ENCODE results near the gene DCTN2. TPM values are rescaled to one million over a fixed set of nuclear protein-coding genes. Genes with fewer than 3 reads are reported as not detected.
"Not testable (repeated sequence)": the region's sequence is repeated elsewhere in the genome, so short reads cannot be mapped to it uniquely, and the experiment has no call there.

Gene DCTN2
- polyA plus RNA-seq, 3 donors, result 162 to 175 (median 171) TPM

DNA sequence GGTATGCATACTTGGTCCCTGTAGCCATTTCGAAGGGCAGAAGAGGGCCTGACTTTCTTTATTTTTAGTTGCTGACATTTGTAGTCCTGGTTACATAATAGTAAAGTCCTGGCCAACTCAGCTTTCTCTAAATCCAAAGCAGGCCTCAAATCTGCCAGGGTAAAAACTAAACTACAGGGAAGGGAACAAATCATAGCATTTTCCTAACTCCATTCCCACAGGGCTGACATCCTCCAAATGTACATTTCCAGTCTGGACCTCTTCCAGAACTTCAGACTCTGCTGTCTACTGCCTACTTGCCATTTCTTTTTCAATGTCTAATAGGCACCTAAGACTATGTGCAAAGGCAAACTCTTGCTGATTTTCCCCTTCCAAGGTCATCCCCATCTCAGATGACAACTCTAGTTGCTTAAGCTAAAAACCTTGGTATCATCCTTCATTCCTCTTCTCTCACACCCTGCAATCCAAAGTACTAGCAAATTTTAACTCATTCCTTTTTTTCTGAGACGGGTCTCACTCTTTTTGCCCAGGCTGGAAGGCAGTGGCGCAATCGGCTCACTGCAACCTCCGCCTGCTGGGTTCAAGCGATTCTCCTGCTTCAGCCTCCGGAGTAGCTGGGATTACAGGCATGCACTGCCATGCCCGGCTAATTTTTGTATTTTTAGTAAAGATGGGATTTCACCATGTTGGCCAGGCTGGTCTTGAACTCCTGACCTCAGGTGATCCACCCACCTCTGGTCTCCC lies 28.6 kb downstream of the DCTN2 start:
- no peak for DNase-seq

DNA sequence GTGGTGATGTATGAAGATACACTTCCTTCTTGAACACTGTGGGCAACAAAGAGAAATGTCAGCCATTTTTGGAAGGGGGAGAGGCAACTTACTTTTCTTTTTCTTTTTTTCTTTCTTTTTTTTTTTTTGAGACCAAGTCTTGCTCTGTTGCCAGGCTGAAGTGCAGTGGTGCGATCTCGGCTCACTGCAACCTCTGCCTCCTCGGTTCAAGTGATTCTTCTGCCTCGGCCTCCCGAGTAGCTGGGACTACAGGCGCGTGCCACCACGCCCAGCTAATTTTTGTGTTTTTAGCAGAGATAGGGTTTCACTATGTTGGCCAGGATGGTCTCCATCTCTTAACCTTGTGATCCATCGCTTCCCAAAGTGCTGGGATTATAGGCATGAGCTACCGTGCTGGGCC lies 29.3 kb downstream of the DCTN2 start:
- DNase-seq, result not testable (repeated sequence)

DNA sequence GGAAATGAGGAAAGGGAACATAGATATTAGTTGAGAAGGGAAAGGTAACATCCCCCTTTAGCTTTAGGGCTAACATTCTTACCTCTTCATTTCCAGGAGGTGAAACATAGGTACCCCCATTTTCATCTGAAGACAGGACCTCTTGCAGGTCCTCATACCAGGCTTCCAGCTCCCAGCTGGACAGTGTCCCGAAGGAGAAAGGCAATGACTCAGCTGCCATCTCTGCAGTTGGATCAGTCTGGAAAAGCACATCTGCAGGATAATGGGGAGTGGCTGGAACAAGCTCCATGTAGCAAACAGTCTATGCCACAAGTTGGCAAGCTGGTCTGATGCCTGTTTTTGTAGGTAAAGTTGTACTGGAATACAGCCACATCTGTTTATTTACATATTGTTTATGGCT lies 29.8 kb downstream of the DCTN2 start:
- DNase-seq, result no peak

DNA sequence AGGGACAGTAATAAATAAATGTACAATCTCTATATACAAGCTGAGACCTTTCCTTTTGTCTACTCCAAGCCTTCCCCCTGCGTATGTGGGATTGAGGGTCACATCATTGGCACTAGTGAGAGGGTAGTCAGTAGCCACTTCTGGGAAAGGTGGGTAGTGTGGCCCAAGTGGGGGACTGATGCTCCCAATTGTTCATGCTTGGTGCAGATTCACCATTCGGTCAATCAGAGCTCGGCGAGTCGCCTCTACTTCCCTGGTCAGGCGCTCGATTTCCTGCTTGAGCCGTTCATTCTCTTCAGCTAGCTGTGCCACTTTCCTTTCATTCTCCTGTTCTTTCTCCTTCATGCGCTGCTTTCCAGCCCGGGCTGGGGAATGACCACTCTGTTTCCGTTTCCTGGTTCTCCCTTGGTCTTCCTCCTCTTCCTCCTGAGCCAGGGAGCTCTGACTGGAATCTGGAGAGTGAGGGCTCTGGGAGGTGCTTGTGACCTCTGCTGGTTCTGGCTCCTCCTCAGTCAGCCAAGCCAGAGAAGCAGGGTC lies 30.3 kb downstream of the DCTN2 start:
- DNase-seq, result no peak

DNA sequence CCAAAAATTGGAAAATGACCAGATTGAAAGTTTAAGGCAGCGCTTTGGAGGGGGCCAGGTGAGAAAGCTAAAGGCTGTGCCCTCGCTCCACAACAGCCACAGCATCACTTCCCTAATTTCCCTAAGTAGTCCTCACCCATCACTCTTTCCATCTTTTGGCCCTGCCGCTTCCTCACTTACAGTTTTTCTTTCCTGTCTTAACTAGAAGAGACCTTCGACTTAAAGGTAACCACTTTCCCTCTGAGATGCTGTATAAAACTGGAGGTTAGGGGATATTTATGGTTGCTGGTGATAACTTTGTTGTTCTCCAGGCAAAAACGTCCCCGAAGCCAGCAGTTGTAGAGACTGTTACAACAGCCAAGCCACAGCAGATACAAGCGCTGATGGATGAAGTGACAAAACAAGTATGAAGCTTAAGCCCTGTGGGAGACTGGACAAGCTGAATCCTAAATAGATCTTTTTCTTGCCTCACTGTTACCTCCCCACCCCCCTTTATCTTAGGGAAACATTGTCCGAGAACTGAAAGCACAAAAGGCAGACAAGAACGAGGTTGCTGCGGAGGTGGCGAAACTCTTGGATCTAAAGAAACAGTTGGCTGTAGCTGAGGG lies 31.0 kb downstream of the DCTN2 start:
- DNase-seq, result no peak

DNA sequence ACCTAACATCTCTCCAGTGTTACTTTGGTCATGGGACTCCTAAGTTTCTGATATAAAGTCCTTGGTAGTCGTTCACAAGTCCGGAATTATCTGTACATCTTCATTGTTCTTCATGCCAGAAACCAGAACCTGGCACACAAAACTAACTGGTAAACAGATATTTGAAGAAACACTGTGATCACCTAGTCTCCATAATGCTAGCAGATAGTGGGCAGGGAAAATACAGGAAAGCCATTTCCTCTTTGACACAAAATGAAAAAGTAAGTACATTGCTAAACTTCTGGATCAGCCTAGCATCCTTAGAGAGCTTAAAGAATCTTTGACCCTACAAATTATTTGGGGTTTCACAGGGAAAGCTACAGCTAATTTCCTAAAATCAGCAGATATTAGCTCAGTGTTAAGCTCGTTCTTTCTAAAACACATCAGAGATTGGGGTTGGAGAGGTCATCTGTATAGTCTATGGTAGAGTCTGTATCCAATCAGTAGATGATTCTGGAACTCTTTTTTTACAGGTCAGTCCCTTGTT lies 31.5 kb downstream of the DCTN2 start:
- DNase-seq, result no peak

DNA sequence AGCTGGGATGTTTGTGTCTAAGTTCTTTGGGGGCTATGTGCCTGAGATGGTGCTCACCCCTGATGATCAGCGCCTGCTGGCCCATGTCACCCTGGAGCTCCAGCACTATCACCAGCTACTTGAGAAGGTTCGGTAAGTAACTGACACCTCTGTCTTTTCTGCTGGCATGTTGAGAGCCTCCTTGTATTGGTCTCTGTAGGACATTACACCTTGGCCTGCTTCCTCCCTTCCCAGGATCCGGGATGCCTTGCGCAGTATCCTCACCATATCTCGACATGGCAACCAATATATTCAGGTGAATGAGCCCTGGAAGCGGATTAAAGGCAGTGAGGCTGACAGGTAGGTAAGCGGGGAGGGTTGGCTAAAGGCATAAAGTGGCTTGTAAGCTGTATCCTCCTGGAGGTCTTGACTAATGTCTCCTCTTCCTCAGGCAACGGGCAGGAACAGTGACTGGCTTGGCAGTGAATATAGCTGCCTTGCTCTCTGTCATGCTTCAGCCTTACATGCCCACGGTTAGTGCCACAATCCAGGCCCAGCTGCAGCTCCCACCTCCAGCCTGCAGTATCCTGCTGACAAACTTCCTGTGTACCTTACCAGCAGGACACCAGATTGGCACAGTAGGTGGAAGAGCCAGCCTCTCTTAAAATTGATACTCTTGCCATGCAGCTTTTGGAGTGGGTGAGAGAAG lies 32.1 kb downstream of the DCTN2 start:
- DNase-seq, result no peak

DNA sequence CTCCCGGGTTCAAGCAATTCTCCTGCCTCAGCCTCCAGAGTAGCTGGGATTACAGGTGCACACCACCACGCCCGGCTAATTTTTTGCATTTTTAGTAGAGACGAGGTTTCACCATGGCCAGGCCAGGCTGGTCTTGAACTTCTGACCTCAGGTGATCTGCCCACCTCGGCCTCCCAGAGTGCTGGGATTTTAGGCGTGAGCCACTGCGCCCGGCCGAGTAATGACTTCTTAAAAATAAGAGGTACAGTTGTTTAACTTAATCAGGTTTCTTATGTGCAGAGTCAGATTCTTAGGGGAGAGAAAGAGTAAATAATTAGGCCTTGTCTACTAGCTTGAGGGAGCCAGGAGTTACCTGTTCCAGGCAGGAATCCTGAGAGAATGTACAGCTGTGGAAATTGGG lies 32.7 kb downstream of the DCTN2 start:
- DNase-seq, result not testable (repeated sequence)

DNA sequence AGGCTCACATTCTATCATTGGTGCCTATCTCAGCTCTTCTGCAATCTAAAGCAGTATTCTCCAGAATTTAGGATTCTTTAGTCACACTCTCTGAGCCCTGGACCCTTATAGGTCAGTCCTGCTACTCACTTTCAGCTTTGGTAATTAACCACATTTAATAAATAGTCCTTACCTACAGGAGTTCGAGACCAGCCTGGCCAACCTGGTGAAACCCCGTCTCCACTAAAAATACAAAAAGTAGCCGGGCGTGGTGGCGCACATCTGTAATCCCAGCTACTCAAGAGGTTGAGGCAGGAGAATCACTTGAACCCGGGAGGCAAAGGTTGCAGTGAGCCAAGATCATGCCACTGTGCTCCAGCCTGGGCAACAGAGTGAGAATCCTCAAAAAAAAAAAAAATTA lies 33.3 kb downstream of the DCTN2 start:
- not testable (repeated sequence) for DNase-seq

DNA sequence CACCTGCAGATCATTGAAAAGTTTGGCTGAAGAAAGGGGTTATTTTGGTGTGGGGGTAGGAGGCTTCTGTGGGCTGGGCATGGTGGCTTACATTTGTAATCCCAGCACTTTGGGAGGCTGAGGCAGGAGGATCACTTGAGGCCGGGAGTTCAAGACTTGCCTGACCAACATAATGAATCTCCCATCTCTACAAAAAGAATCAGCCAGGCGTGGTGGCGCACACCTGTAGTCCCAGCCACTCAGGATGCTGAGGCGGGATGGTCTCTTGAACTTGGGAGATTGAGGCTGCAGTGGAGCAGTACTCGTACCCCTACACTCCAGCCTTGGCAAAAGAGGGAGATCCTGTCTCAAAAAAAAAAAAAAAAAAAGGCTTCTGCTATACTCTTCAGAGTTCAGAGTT lies 33.7 kb downstream of the DCTN2 start:
- no peak for DNase-seq

DNA sequence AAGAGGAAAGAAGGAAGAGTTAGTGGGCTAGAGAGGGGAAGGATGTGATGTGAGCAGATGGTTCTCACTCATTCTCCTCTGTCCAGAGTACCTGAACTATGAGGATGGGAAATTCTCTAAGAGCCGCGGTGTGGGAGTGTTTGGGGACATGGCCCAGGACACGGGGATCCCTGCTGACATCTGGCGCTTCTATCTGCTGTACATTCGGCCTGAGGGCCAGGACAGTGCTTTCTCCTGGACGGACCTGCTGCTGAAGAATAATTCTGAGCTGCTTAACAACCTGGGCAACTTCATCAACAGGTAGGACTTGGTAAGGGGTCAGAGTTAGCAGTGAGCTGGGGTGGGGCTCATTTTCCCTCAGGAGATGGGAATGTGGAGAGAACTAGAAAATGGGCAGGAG lies 34.3 kb downstream of the DCTN2 start:
- DNase-seq, result no peak

DNA sequence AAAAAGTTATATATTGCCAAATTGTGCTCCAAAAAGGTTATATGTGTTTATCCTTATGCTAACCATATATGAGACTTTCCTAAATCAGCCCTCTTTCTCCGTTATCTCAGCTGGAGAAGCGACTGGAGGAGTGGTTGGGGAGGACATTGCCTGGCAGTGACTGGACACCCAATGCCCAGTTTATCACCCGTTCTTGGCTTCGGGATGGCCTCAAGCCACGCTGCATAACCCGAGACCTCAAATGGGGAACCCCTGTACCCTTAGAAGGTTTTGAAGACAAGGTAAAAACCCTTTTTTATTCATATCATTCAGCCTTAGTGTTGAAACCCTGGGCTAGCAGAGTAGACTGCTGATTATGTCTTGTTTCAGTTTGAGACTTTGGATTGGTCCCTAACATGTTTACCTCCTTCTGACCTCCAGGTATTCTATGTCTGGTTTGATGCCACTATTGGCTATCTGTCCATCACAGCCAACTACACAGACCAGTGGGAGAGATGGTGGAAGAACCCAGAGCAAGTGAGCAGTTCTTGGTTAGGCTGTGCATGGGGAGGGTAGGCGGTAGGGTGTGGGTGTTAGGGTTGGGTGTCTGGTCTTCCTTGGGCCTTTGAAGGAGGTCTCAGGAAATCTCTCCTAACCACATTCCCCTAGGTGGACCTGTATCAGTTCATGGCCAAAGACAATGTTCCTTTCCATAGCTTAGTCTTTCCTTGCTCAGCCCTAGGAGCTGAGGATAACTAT lies 35.2 kb downstream of the DCTN2 start:
- no peak for DNase-seq

DNA sequence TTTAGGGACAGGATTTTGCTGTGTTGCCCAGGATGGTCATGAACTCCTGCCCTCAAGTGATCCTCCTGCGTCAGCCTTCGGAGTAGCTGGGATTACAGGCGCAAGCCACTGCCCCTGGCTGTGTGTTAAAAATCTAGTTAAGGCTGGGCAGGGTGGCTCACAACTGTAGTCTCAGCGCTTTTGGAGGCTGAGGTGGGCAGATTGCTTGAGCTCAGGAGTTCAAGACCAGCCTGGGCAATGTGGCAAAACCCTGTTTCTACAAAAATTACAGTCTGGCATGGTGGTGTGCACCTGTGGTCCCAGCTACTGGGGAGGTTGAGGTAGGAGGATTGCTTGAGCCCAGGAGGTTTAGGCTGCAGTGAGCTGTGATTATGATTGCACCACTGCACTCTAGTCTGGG lies 35.8 kb downstream of the DCTN2 start:
- no peak for DNase-seq

DNA sequence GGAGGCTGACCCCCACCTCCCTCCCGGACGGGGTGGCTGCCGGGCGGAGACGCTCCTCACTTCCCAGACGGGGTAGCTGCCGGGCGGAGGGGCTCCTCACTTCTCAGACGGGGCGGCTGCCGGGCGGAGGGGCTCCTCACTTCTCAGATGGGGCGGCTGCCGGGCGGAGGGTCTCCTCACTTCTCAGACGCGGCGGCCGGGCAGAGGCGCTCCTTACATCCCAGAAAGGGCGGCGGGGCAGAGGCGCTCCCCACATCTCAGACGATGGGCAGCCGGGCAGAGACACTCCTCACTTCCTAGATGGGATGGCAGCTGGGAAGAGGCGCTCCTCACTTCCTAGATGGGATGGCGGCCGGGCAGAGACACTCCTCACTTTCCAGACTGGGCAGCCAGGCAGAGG lies 39.2 kb downstream of the DCTN2 start:
- DNase-seq, result not testable (repeated sequence)

DNA sequence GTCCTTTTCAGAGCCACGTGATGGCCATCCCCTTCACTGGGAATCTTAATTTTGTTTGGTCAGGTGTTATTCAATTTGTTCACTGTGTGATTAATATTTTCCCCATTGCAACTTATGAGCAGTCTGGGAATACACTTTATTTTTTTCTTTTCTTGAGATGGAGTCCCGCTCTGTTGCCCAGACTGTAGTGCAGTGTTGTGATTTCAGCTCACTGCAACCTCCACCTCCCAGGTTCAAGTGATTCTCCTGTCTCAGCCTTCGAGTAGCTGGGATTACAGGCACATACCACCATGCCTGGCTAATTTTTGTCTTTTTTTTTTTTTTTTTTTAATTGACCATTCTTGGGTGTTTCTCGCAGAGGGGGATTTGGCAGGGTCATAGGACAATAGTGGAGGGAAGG lies 40.5 kb downstream of the DCTN2 start:
- not testable (repeated sequence) for DNase-seq

DNA sequence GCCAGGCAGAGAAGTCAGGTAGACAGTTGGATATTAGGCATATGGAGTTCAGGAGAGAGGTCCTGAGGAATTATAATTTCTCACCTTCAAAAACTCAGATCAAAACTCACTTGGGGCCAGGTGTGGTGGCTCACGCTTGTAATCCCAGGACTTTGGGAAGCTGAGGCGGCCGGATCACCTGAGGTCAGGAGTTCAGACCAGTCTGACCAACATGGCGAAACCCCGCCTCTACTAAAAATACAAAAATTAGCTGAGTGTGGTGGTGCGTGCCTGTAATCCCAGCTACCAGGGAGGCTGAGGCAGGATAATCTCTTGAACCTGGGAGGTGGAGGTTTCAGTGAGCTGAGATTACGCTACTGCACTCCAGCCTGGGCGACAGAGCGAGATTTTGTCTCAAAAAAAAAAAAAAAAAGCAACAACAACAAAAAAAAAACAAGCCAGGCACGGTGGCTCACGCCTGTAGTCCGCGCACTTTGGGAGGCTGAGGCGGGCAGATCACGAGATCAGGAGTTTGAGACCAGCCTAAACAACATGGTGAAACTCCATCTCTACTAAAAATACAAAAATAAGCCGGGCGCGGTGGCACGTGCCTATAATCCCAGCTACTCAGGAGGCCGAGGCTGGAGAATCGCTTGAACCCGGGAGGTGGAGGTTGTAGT lies 44.6 kb downstream of the DCTN2 start:
- DNase-seq, result not testable (repeated sequence)

DNA sequence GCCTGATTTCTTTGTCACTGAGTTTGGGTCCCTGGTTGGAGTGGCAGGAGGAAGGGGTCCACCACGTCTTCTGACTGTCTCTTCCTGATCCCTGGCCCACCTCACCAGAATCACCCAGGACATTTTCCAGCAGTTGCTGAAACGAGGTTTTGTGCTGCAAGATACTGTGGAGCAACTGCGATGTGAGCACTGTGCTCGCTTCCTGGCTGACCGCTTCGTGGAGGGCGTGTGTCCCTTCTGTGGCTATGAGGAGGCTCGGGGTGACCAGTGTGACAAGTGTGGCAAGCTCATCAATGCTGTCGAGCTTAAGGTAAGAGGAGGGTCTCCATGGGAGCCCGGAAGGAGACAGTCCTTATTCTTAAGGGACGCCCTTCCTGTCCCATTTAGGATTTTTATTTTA lies 46.8 kb downstream of the DCTN2 start:
- no peak for DNase-seq

DNA sequence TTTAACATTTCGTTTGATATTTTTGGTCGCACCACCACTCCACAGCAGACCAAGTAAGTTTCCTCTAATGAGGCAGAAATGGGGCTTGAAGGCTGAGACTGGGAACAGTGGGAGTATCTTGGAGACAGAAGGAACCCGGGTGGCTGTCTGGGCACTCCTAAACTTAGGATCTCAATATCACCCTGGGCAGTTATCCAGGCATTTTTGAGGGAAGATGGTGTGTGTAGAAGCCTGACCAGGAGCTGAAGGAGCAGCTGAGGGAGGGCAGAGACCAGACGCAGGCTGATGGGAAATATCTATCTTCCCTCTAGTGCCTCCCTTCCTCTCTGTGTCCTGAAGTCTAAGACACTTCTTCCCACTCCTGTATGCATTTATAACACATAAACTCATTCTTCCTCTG lies 48.4 kb downstream of the DCTN2 start:
- DNase-seq, result no peak

DNA sequence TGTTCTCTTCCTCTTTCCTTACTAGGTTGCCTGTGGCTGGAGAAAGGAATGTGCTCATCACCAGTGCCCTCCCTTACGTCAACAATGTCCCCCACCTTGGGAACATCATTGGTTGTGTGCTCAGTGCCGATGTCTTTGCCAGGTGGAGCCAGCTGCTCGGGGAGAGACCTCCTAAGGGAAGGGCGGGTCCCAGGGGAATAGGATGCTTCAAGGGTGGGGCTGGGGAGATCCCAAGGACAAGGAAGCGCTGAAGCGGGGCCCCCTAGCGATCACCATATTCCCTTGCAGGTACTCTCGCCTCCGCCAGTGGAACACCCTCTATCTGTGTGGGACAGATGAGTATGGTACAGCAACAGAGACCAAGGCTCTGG lies 48.9 kb downstream of the DCTN2 start:
- no peak for DNase-seq

DNA sequence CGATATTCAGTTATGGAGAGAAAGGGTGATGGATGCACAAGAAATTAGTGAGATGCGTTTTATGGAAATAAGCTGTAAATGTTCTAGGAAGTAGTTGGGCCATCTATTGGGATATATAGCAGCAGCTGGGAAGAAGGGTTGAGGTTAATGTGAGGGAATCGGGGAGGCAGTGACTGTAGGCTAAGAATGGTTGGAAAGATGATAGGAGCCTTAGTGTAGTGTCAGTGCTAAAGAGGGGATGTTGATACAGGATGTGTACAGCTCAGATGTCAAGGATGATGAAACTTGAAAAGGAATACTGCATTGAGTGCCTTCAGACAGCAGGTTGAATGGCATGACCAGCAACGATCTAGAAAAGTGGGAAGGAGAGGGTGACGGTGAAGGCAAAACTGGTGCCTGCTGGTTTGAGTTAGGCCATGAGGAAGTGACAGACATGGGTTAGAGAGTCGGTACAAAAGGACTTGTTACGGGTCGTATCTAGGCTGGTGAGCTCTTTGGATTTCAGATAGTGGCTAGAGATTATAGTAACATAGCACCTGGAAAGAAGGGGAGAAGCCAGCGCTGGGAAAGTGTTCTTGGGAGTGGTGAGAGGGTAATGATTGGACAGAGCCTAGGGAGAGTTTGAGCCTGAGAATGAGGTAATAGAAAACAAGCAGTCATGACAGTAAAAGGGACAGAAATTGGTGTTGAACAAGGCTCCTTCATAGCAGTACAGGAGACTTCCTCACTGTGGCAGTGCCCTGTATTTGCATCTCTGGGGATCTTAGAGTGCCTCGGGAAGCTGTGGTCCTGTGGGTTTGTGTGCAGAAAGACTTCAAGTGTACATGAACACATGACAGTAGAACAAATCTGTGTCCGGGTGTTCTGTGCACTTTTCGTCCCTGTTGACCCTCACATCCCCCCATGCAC lies 49.5 kb downstream of the DCTN2 start:
- no peak for DNase-seq
